ENCODE measurements around the gene MGAT4B. TPM values are rescaled to one million over a fixed set of nuclear protein-coding genes. Genes with fewer than 3 reads are reported as not detected.

MGAT4B gene
- total and polyA plus RNA-seq, 4 donors: 65.0 to 154 (median 82.4) TPM

DNA sequence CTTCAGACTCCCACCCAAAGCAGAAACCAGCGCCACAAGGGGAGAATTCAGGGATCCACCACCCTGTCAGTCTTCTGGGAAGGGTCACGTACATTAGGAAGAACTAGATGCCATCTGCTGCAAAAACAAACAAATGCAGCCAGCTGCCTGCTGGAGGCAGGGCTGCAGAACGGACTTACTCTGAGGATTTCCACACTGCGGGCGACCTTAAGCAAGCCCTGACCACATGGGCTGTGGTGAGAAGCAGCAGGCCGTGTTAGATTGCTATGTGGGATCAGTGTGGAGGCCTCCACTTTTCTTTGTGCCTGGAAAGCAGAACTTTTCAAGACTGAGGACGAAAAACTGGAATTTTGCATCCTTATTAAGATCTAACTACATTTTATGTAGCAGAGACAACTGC, 26.3 kb downstream of the MGAT4B start:
- DNase-seq (no peak), ATAC-seq (ENCODE audit: insufficient read depth, low FRiP score) (no peak)
- Histone ChIP-seq H3K9me3 (ENCODE audit: control insufficient read depth in 4 of 4, insufficient read depth in 3 of 4, low read length in 3 of 4) (no peaks in the 10 kb centered on the region), H3K4me3 (no peak overlapping the region), H3K27me3 (ENCODE audit: control insufficient read depth in 3 of 3, insufficient read depth in 3 of 3, low read length in 2 of 3) (no peaks in the 10 kb centered on the region), H3K9ac (ENCODE audit: insufficient read depth in 1 of 2, low read length in 2 of 2) (no peak overlapping the region), H3K27ac (ENCODE audit: low read depth in 1 of 2, low read length in 1 of 2) (no peak overlapping the region), H3K36me3 (ENCODE audit: control insufficient read depth in 4 of 4, insufficient read depth in 4 of 4, low read length in 4 of 4) (peaks cover 0 to 25% (median 17%) of the 10 kb centered on the region in 4 donors), H3K4me1 (ENCODE audit: control insufficient read depth in 5 of 5, insufficient read depth in 5 of 5, low read length in 5 of 5) (peaks cover 0 to 3% (median 0%) of the 10 kb centered on the region in 5 donors)
- TF ChIP-seq, protein P1, sequence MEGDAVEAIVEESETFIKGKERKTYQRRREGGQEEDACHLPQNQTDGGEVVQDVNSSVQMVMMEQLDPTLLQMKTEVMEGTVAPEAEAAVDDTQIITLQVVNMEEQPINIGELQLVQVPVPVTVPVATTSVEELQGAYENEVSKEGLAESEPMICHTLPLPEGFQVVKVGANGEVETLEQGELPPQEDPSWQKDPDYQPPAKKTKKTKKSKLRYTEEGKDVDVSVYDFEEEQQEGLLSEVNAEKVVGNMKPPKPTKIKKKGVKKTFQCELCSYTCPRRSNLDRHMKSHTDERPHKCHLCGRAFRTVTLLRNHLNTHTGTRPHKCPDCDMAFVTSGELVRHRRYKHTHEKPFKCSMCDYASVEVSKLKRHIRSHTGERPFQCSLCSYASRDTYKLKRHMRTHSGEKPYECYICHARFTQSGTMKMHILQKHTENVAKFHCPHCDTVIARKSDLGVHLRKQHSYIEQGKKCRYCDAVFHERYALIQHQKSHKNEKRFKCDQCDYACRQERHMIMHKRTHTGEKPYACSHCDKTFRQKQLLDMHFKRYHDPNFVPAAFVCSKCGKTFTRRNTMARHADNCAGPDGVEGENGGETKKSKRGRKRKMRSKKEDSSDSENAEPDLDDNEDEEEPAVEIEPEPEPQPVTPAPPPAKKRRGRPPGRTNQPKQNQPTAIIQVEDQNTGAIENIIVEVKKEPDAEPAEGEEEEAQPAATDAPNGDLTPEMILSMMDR (IDR thresholded peaks at IDR 0.05; ENCODE audit: control extremely low read depth, extremely low read depth): no peak
- WGBS, 2 donors: 39 to 73% methylated on average over 7 of the region's 7 CpGs

DNA sequence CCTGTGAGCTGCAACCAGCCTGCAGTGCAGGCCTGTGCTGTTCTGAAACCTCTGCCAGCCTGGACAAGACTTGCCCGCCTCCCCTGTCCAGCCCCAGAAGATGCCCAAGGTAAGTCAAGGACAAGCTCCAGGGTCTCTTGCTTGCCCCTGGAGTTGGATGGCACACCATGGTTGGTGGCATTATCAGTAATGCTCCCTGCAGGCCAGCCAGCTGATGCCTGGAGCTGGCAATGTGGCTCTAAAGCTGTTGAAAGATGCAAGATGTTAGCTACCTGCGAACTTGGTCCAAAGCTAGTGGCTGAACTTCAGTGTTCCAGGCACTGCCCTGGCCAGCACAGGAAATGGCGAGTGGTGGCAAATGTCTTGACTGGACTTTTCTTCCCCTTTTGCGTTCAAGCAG, 26.8 kb downstream of the MGAT4B start:
- Histone ChIP-seq H3K9ac (ENCODE audit: insufficient read depth in 1 of 2, low read length in 2 of 2) (no peak overlapping the region), H3K9me3 (ENCODE audit: control insufficient read depth in 4 of 4, insufficient read depth in 3 of 4, low read length in 3 of 4) (no peaks in the 10 kb centered on the region), H3K36me3 (ENCODE audit: control insufficient read depth in 4 of 4, insufficient read depth in 4 of 4, low read length in 4 of 4) (peaks cover 0 to 26% (median 20%) of the 10 kb centered on the region in 4 donors), H3K4me1 (ENCODE audit: control insufficient read depth in 5 of 5, insufficient read depth in 5 of 5, low read length in 5 of 5) (peaks cover 0 to 3% (median 0%) of the 10 kb centered on the region in 5 donors), H3K27me3 (ENCODE audit: control insufficient read depth in 3 of 3, insufficient read depth in 3 of 3, low read length in 2 of 3) (no peaks in the 10 kb centered on the region), H3K27ac (ENCODE audit: low read depth in 1 of 2, low read length in 1 of 2) (no peak overlapping the region), H3K4me3 (no peak overlapping the region)
- DNase-seq (no peak), ATAC-seq (ENCODE audit: insufficient read depth, low FRiP score) (no peak)
- WGBS, 2 donors: 69 to 85% methylated on average over 4 of the region's 4 CpGs
- TF ChIP-seq, protein P1 (IDR thresholded peaks at IDR 0.05; ENCODE audit: control extremely low read depth, extremely low read depth): no peak

GRCh38 chr5:179778591-179778990, 28.1 kb downstream of the MGAT4B start:
- 95 to 97% methylated on average over 5 of the region's 5 CpGs for WGBS, 2 donors
- Histone ChIP-seq H3K9ac (ENCODE audit: insufficient read depth in 1 of 2, low read length in 2 of 2) (no peak overlapping the region), H3K27ac (ENCODE audit: low read depth in 1 of 2, low read length in 1 of 2) (no peak overlapping the region), H3K9me3 (ENCODE audit: control insufficient read depth in 4 of 4, insufficient read depth in 3 of 4, low read length in 3 of 4) (no peaks in the 10 kb centered on the region), H3K27me3 (ENCODE audit: control insufficient read depth in 3 of 3, insufficient read depth in 3 of 3, low read length in 2 of 3) (no peaks in the 10 kb centered on the region), H3K4me1 (ENCODE audit: control insufficient read depth in 5 of 5, insufficient read depth in 5 of 5, low read length in 5 of 5) (peaks cover 0 to 3% (median 0%) of the 10 kb centered on the region in 5 donors), H3K36me3 (ENCODE audit: control insufficient read depth in 4 of 4, insufficient read depth in 4 of 4, low read length in 4 of 4) (peaks cover 1 to 36% (median 31%) of the 10 kb centered on the region in 4 donors), H3K4me3 (no peak overlapping the region)
- no peak for ATAC-seq (ENCODE audit: insufficient read depth, low FRiP score)
- TF ChIP-seq, protein P1 (IDR thresholded peaks at IDR 0.05; ENCODE audit: control extremely low read depth, extremely low read depth): no peak
- DNase-seq: no peak

- no peak for DNase-seq
- H3K36me3 ChIP-seq (ENCODE audit: control insufficient read depth in 4 of 4, insufficient read depth in 4 of 4, low read length in 4 of 4): peaks cover 8 to 42% (median 35%) of the 10 kb centered on the region in 4 donors
- no peaks in the 10 kb centered on the region for H3K27me3 ChIP-seq (ENCODE audit: control insufficient read depth in 3 of 3, insufficient read depth in 3 of 3, low read length in 2 of 3)
- H3K9me3 ChIP-seq (ENCODE audit: control insufficient read depth in 4 of 4, insufficient read depth in 3 of 4, low read length in 3 of 4): no peaks in the 10 kb centered on the region
- H3K9ac ChIP-seq (ENCODE audit: insufficient read depth in 1 of 2, low read length in 2 of 2): no peak overlapping the region
- H3K4me1 ChIP-seq (ENCODE audit: control insufficient read depth in 5 of 5, insufficient read depth in 5 of 5, low read length in 5 of 5): peaks cover 0 to 3% (median 0%) of the 10 kb centered on the region in 5 donors
- no peak for ATAC-seq (ENCODE audit: insufficient read depth, low FRiP score)
- WGBS, 2 donors: 37 to 66% methylated on average over 9 of the region's 9 CpGs
- TF ChIP-seq, protein P1 (IDR thresholded peaks at IDR 0.05; ENCODE audit: control extremely low read depth, extremely low read depth): no peak
- H3K4me3 ChIP-seq: no peak overlapping the region
- H3K27ac ChIP-seq (ENCODE audit: low read depth in 1 of 2, low read length in 1 of 2): no peak overlapping the region
Observed at GRCh38 chr5:179777909-179778308, 28.8 kb downstream of the MGAT4B start.

Data from lung (tissue), 12 donors.